Left ventricle myocardium inferior (tissue), 1 donor: Measurements from ENCODE around the gene ZNF543. TPM values are rescaled to one million over a fixed set of nuclear protein-coding genes. Genes with fewer than 3 reads are reported as not detected.
A peak's percentile ranks its signal among the peaks of the same experiment; 100 is the strongest.

Source experiments
- DNase-seq: peaks from one replicate; pipeline ENCODE4 v3.0.0-alpha.2; 2020
- H3K27ac ChIP-seq: fragments of 200-600 bp; replicated peaks from 2 replicates; pipeline ENCODE4 v1.8.0; 2021
- H3K27me3 ChIP-seq: fragments of 200-600 bp; 2 replicates; pipeline ENCODE4 v1.8.0; 2021; ENCODE audit warnings: low read depth
- H3K36me3 ChIP-seq: fragments of 200-600 bp; 2 replicates; pipeline ENCODE4 v1.8.0; 2021
- H3K4me1 ChIP-seq: fragments of 200-600 bp; 2 replicates; pipeline ENCODE4 v1.8.0; 2021
- H3K4me3 ChIP-seq: fragments of 200-600 bp; 2 replicates; pipeline ENCODE4 v1.8.0; 2021; ENCODE audit warnings: mild to moderate bottlenecking, moderate library complexity
- H3K9me3 ChIP-seq: fragments of 200-600 bp; replicated peaks from 2 replicates; pipeline ENCODE4 v1.8.0; 2021
- intact Hi-C: fragments of 100-400 bp; cut with micrococcal nuclease; formaldehyde crosslinking; loops from one replicate; pipeline ENCODE4 v1.11.0; 2022
- total RNA-seq: library from RNA; stranded (reverse); fragmentation: NEBNext Ultra II Directional; extraction: Animal tissue kit (Norgen Biotek cat#: 25700); gene quantifications from one replicate; pipeline ENCODE4 v1.2.1, GENCODE V29; 2021
- TF ChIP-seq, protein P1 (sequence below): fragments of 200-600 bp; IDR thresholded peaks from 2 replicates; pipeline ENCODE4 v1.8.0; 2021; ENCODE audit warnings: antibody characterized with exemption, mild to moderate bottlenecking, borderline replicate concordance
- donor health status: DM: no; HTN: yes; CAD: no; lungs with severe emphysema.

ZNF543 gene
- total RNA-seq, 1 donor from 2014 or later: 5.7 TPM

DNA sequence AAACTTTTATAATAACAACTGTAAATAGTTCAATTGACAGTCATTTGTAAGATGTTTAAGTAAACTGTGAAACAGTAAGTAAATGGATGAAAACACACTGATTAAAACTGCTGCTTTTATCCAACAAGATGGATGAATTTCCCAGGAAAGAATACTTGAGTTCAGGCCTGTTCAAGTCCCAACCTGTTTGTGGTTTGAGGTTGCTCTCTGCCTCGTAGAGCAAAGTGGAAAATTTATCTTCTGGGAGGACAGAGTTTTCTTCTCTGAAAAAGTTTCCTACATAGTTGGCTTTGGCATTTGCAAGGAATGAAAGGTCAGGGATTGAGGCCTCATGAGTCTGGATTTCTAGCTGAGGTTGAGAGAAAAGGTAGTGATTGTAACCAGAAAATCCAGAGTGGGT lies 15.2 kb upstream of the ZNF543 start:
- intact Hi-C loops: no loop called here
- H3K4me1 ChIP-seq: peaks cover 21% of the 10 kb centered on the region
- no peak for DNase-seq
- H3K27me3 ChIP-seq: no peaks in the 10 kb centered on the region
- H3K36me3 ChIP-seq: peaks cover 40% of the 10 kb centered on the region
- TF ChIP-seq, protein P1, sequence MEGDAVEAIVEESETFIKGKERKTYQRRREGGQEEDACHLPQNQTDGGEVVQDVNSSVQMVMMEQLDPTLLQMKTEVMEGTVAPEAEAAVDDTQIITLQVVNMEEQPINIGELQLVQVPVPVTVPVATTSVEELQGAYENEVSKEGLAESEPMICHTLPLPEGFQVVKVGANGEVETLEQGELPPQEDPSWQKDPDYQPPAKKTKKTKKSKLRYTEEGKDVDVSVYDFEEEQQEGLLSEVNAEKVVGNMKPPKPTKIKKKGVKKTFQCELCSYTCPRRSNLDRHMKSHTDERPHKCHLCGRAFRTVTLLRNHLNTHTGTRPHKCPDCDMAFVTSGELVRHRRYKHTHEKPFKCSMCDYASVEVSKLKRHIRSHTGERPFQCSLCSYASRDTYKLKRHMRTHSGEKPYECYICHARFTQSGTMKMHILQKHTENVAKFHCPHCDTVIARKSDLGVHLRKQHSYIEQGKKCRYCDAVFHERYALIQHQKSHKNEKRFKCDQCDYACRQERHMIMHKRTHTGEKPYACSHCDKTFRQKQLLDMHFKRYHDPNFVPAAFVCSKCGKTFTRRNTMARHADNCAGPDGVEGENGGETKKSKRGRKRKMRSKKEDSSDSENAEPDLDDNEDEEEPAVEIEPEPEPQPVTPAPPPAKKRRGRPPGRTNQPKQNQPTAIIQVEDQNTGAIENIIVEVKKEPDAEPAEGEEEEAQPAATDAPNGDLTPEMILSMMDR: no peak
- H3K27ac ChIP-seq: no peak overlapping the region
- no peak overlapping the region for H3K4me3 ChIP-seq
- H3K9me3 ChIP-seq: no peaks in the 10 kb centered on the region

DNA sequence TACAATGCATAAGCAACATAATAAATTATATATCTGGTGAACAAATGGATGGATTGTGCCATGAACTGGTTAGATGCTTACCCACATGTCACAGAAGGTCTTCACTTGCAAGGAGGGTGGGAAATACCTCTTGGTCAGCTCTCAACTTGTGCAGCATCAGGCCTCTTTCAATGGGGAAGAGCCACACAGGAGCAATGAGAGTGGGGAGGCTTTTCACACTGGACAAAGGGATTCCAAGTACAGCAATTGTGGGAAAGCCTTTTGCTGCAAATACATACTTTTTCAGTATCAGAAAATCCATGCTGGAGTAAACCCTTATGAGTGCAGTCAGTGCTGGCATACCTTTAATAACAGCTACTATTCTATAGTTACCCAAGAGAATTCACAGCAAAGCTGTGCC lies 11.8 kb upstream of the ZNF543 start:
- Histone ChIP-seq H3K4me3 (no peak overlapping the region), H3K9me3 (no peaks in the 10 kb centered on the region), H3K4me1 (peaks cover under 1% of the 10 kb centered on the region), H3K27me3 (no peaks in the 10 kb centered on the region), H3K36me3 (peaks cover 12% of the 10 kb centered on the region), H3K27ac (no peak overlapping the region)
- intact Hi-C loops: no loop called here
- TF ChIP-seq, protein P1: no peak
- DNase-seq: no peak

DNA sequence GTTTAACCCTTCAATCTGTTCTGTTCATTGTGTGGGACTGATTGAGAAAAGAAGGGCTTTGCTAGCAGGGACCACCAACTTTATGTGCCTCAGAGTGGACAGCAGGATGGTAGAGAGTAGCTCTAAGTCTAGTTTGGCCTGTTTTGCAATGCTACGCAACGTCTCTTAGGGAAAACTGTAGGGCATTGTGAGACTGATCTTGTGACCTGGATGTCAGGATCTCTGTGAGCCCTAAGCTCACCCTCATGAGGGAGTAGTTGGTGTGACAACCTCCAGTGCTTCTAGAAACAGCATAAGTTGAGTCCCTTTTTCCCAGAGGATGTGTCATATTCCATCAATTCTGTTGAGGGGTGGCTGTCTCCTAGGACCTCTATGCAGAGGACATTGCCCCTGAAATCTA lies 9.5 kb upstream of the ZNF543 start:
- no peaks in the 10 kb centered on the region for H3K36me3 ChIP-seq
- no peak overlapping the region for H3K27ac ChIP-seq
- no peaks in the 10 kb centered on the region for H3K4me1 ChIP-seq
- no peak overlapping the region for H3K4me3 ChIP-seq
- intact Hi-C loops: no loop called here
- TF ChIP-seq, protein P1: no peak
- H3K27me3 ChIP-seq: no peaks in the 10 kb centered on the region
- no peaks in the 10 kb centered on the region for H3K9me3 ChIP-seq
- no peak for DNase-seq

DNA sequence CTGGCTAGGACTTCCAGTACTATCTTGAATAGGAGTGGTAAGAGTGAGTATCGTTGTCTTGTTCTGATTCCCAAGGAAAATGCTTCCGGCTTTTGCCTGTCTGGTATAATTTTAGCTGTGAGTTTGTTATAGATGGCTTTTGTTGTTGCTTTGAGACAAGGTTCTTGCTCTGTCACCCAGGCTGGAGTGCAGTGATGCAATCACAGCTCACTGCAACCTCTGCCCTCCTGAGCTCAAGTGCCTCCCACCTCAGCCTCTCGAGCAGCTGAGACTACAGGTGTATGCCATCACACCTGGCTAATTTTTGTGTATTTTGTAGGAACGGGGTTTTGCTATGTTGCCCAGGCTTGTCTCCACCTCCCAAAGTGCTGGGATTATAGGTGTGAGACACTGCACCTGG lies 6.1 kb upstream of the ZNF543 start:
- intact Hi-C loops: no loop called here
- DNase-seq: no peak
- no peaks in the 10 kb centered on the region for H3K27me3 ChIP-seq
- no peaks in the 10 kb centered on the region for H3K4me1 ChIP-seq
- no peak overlapping the region for H3K4me3 ChIP-seq
- TF ChIP-seq, protein P1: no peak
- no peak overlapping the region for H3K27ac ChIP-seq
- H3K36me3 ChIP-seq: no peaks in the 10 kb centered on the region
- H3K9me3 ChIP-seq: no peaks in the 10 kb centered on the region

DNA sequence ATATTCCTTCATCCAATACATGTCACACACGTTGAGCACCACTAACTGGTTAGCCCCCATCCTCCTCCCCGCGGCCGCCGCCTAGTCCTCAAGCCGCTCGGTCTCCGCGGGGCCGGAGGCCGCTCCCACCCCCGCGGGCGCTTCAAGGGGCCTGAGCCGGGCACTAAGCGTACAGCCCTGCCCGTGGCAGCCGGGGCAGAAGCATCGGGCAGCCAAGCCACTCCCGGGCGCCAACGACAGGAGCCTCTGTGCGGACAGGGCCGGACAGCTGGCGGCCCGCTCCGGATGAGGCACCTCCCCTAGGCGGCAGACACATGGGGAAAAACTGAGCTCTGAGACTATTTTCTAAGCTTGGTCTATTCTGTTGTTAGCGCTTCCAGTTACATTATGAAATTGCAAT lies 2.8 kb upstream of the ZNF543 start:
- peak overlapping the region; percentile 34 for H3K27ac ChIP-seq
- peak overlapping the region; percentile 57 for H3K4me3 ChIP-seq
- no peak for DNase-seq
- peaks cover 7% of the 10 kb centered on the region for H3K9me3 ChIP-seq
- no peaks in the 10 kb centered on the region for H3K36me3 ChIP-seq
- intact Hi-C loops: no loop called here
- TF ChIP-seq, protein P1: no peak
- H3K27me3 ChIP-seq: no peaks in the 10 kb centered on the region
- peaks cover 27% of the 10 kb centered on the region for H3K4me1 ChIP-seq

DNA sequence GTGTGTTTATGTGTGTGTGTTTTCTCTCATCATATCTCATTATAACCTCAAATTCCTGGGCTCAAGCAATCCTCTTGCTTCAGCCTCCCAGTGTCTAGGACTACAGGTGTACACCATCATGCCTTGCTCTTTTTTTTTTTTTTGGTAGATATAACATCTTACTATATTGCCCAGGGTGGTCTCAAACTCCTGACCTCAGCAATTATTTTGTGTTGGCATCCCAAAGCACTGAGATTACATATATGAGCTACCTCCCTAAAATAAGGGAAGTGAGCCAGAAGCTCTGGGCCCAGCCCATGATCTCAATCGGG lies 448 bp upstream of the ZNF543 start:
- Histone ChIP-seq H3K27me3 (no peaks in the 10 kb centered on the region), H3K4me1 (peaks cover 32% of the 10 kb centered on the region), H3K9me3 (peaks cover 14% of the 10 kb centered on the region), H3K27ac (peak overlapping the region; percentile 93), H3K36me3 (peaks cover 20% of the 10 kb centered on the region), H3K4me3 (peak overlapping the region; percentile 94)
- DNase-seq: no peak
- TF ChIP-seq, protein P1: no peak
- intact Hi-C loops: no loop called here
